HCEC 1CT (cell line): ENCODE measurements around the gene RANBP2.
"Not testable (repeated sequence)": the region's sequence is repeated elsewhere in the genome, so short reads cannot be mapped to it uniquely, and the experiment has no call there.

Experiments
- DNase-seq: peaks from one replicate; pipeline ENCODE4 v3.0.0-alpha.2; 2017

RANBP2 gene

DNA sequence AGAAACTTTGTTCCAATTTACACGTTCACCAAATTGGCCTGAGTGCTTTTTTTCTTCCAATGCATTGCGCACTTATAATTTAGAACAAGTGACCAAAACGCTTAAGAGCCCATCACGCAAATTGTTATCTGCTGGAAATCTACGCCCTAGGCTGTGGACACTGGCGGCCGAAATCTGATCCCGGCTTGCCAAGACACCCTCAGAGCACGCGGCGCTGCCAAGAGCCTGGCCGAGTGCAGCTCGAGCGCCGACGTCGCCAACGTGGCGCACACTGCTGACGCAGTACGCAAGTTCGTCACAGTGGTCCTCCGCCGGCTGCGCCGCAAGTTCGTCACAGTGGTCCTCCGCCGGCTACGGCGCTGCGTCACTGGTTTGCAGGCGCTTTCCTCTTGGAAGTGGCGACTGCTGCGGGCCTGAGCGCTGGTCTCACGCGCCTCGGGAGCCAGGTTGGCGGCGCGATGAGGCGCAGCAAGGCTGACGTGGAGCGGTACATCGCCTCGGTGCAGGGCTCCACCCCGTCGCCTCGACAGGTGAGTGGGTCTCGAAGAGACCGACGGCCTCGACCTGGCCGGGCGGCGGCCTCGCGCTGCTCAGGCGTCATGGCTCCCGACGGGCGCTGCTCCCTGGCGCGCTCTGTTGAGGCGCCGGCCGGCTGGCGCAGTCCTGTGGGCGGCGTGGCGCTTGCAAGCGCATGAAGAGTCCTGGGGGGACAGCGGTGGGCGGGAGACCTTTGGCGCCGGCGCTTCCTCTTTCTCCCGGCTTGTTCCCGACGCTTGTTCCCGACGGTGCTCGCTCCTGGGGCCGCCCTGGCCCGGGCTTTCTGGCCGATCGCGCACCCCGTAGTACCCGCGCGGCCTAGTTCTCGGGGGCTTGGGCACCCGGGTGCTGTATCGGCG is at the start of gene RANBP2:
TSS of gene RANBP2 (plus strand) at position 334 of the 896 bp plus-strand sequence. CDS start at position 459, 125 bp downstream.
- DNase-seq: peak; percentile 98

DNA sequence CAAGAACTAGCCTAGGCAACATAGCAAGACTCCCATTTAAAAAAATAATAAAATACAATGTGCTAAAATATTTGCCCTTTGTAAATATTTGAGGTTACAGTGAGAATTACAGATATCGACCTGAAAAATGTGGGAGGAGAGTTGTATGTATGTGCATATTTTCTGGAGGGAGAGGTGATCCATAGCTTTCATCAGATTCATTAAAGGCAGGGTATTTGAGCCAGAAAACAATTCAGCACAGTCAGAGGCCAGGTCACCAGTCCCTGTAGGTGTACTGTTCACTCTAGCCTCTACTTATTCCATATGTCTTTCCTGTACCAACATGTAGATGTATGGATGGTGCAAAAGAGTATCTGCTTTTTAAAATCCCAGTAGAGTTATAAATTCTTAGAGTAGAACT is 49.0 kb upstream of the RANBP2 start:
- DNase-seq: not testable (repeated sequence)

DNA sequence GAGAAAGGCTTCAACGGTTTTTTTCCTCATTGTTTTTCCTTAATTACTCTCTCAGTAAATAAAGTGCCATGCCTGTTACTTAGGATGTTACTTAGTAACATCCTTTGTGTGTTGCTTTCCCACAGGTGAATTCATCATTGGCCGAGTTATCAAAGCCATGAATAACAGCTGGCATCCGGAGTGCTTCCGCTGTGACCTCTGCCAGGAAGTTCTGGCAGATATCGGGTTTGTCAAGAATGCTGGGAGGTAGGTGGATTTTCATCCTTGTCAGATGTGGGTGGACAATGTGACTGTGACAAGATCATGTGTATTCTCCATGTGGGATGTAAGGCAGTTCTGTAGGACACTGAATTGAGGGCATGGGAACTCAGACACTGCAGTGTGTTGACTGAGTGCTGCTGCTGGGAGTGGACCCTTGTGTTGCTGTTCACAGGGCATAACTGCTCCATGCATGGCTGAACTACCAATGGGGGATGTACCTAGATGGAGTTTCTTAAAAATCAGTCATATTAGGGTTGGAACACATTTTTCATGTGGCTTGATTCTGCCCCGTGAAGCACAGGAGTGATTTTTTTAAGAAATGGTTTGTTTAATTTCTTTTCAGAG is 47.0 kb upstream of the RANBP2 start:
- not testable (repeated sequence) for DNase-seq

DNA sequence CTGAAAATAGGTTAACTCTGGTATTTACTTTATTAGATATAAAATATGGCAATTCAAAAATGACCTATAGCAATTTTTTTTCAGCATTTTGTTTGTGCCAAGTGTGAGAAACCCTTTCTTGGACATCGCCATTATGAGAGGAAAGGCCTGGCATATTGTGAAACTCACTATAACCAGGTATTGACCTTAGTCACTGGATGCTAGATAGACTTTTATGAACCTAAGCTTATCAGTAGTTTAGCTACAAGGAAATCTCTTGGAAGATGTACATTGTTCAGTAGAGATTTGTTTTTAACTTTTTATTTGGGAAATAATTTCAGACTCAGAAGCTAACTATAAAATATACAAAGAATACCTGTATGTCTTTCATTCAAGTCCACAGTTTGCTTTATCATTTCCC is 42.8 kb upstream of the RANBP2 start:
- not testable (repeated sequence) for DNase-seq

DNA sequence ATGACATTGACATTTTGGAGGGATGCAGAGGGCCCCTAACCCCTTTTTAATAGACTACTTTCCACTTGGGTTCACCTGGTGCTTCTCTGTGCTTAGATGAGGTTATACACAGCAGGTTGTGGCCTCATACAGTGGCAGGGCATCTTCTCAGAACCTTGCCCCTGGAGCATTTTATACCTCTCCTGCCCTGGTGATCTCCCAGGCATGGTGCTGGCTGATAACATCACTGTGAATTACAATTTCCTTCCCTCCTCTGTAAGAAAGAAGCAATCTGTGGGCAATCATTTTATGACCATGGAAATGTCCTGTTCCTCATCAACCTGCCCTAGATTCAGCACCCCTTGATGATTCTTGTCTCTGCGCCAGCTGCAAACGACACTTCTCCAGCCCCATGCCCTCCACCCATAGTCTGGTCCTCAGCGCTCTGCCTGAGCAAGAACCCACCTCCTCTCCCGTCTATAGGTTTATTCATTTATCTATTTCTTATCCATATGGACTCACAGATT is 42.0 kb upstream of the RANBP2 start:
- not testable (repeated sequence) for DNase-seq

DNA sequence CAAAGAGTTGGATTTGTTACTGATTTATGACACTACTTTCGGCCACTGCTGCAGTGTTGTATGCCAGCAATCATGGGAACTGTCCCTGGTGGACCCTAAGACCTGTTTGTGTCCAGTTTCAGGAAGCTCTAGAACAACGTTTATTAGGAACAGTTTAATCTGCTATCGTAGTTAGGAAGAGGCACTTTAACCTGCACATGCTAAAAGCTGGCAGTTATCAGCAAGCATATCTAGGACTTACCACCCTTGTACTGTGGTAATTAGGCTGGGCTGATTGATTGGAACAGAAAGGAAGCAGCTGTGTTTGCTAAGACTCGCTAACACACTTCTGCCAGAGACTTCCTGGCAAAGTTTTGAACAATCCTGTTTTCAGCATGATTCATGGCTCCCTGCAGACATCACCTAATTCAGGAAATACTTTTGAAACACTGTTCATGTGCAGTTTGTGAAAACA is 41.1 kb upstream of the RANBP2 start:
- peak; percentile 40 for DNase-seq

DNA sequence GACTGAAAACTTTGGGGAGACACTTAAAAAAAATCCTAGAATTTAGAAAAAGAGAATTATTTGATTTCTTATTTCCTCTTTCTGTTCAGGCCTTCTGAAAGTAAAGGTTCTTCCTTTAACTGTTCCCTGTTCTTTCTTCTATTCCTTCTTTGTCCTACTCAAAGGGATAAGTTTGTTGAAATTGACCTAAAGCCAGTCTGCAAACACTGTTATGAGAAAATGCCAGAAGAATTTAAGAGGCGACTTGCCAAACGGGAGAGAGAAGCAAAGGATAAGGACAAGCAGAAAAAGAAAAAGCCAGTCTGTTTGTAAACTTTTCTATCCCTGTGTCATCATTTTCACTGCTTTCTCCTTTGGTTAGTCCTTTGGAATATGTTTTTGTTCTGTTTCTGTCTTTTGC is 38.5 kb upstream of the RANBP2 start:
- DNase-seq: not testable (repeated sequence)

DNA sequence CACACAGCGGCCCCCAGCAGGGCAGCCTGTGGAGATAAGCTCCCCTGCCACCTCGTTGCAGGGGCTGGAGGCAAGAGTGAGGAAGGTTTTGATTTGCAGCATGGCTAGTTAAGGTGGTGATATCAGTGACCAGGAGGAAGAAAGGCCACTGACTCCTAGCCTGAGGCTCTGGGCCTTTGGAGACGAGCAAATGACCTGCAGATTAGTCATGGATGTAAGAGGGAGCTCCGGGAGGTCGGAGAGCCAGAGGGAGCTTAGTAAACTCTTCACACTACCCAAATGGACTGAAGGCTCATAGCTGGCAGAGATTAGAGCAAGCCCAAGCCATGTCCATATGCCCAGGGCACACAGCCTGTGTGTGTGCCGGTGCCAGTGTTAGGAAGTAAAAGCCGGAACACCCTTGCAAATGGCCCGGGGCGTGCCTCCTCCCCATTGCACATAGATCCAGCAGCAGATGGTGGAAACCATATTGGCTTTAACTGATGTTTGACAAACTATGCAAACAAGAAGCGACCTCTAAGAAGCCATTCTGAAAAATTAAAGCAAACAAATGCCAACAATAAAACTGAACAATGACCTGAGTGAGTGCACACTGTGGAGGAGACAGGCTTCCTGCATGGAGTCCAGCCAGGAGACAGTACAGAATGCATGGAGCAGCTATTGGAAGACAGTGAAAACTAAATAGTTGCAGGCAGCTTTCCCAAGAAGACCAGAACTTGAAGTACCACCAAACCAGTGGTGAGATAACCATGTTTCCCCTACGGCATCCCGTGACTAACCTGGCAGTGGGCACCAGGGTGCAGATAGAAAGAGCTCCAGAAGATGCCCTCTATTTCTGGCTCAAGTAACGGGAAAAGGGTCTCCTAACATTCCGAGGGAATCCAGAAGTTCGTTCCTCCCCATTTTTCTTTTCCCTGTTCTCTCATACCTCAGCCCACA is 30.2 kb upstream of the RANBP2 start:
- DNase-seq: not testable (repeated sequence)

DNA sequence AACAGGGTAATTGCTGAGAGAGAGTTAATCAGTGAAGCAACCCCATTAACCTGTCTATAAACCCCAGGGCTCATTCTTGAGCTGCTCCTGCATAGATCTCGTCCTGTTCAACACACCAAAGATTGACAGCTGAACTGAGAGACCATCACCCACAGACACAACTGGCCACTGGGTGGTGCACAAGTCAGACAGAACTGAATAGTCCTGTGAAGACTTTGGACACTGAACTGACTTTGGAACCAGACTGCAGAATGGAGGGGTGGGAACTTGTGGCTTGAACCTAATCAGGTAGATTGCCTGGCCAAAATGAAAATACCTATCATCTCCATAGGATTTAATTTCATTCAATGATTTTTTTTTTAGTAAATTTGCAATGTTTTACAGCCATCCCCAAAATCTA is 29.3 kb upstream of the RANBP2 start:
- DNase-seq: not testable (repeated sequence)

DNA sequence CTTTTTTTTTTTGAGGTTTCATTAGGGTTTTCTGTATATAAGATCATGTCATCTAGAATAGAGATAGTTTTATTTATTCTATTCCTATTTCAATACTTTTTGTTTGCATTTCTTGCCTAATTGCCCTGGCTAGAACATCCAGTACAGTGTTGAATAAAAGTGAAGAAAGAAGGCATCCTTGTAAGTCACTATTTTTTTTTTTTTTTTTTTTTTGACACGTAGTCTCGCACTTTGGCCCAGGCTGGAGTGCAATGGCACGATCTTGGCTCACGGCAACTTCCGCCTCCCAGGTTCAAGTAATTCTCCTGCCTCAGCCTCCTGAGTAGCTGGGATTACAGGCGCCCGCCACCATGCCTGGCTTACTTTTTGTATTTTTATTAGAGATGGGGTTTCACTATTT is 27.8 kb upstream of the RANBP2 start:
- no peak for DNase-seq

DNA sequence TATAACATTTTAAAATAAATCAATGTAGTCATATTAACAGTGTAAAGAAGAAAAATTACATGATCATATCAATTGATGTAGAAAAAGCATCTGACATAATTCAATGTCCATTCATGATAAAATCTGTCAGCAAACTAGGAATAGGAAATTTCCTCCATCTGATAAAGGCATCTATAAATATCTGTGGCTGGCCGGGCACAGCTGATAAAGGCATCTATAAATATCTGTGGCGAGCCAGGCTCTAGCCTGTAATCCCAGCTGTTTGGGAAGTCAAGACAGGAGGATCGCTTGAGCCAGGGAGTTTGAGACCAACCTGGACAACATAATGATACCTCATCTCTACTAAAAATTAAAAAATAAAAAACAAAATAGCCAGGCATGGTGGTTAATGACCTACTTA is 18.1 kb upstream of the RANBP2 start:
- no peak for DNase-seq

DNA sequence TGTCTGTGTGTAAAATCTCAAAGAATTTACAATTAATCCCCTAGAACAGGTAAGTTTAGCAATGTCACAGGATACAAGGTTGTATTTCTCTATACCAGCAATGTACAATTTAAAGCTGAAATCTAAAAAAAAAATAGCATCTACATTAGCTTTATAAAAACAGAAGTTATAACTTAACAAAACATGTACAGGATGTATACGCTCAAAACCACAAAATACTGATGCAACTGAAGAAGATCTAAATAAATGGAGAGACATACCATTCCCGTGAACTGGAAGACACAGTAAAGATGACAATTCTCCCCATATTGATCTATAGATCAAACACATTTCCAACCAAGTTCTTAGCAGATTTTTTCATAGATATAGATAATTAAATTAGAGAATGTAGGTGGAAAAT is 17.5 kb upstream of the RANBP2 start:
- DNase-seq: no peak

DNA sequence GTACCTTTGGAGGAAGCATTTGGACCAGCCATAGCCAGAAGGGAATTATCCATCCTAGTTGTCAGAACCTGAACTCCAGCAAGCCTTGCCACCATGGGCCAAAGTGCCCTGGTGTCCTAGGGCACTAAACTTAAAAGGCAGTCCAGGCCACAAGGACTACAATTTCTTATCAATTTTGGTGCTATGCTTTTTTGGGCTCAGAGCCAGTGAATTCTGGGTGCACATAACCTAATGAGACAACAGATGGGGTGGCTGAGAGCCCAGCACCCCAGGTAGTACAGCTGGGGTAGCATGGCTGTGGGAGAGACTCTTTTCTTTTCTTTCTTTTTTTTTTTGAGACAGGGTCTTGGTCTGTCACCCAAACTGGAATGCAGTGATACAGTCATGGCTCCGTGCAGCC is 14.4 kb upstream of the RANBP2 start:
- no peak for DNase-seq

DNA sequence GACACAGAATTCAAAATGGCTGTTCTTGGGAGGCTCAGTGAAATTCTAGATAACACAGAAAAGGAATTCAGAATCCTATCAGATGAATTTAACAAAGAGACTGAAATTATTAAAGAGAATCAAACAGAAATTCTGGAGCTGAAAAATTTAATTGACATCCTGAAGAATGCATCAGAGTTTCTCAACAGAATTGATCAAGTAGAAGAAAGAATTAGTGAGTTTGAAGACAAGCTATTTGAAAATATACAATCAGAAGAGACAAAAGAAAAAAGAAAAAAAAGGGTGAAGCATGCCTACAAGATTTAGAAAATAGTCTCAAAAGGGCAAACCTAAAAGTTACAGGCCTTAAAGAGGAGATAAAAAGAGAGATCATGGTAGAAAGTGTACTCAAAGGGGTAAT is 12.0 kb upstream of the RANBP2 start:
- DNase-seq: no peak

DNA sequence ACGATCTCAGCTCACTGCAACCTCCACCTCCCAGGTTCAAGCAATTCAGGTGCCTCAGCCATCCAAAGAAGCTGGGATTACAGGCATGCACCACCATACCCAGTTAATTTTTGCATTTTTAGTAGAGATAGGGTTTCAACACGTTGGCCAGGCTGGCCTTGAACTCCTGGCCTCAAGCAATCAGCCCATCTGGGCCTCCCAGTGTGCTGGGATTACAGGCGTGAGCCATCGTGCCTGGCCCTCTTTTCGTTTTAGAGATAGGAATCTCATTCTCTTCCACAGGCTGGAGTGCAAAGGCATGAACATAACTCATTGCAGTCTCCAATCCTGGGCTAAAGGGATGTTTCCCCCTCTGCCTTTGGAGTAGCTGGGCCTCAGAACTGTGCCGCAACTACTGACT is 2.3 kb upstream of the RANBP2 start:
- DNase-seq: not testable (repeated sequence)

DNA sequence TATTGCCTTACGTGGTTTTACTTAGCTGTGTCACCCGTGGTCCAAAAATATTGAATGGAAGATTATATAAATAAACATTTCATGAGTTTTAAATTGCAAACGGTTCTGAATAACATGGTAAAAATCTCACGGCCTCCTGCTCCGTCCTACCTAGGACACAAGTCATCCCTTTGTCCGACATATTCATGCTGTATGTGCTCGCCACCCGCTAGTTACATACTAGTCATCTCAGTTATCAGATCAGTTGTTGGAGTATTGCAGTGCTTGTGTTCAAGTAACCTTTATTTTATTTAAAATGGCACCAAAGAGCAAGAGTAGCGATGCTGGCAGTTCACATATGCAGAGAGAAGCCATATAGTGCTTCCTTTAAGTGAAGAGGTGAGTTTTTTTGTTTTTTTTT is 6.8 kb downstream of the RANBP2 start:
- DNase-seq: not testable (repeated sequence)

DNA sequence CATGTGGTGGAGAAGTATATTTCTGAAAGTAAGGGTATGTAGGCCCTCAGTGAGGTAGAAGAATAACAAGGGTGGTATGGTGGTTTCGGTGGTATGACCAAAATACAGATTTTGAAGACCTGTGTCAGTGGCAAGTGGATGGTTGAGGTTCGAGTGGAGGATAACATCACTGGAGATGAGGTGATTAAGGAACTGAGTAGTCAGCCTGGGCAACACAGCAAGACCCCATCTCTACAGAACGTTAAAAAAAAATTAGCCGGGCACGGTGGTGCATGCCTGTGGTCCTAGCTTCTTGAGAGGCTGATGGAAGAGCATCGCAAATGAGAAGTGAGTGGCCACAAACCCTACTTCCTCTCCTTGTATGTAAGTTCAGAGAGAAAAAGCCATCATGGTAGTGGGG is 15.4 kb downstream of the RANBP2 start:
- DNase-seq: not testable (repeated sequence)

DNA sequence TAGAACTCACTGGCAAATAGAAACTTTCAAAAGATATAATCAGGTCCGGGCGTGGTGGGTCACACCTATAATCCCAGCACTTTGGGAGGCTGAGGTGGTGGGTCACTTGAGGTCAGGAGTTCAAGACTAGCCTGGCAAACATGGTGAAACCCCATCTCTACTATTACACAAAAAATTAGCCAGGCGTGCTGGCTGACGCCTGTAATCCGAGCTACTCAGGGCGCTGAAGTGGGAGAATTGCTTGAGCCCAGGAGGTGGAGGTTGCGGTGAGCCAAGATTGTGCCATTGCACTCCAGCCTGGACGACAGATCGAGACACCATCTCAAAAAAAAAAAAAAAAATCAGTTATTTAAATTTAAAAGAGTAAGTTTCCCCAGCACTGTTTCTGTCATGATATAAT is 38.7 kb downstream of the RANBP2 start:
- not testable (repeated sequence) for DNase-seq

DNA sequence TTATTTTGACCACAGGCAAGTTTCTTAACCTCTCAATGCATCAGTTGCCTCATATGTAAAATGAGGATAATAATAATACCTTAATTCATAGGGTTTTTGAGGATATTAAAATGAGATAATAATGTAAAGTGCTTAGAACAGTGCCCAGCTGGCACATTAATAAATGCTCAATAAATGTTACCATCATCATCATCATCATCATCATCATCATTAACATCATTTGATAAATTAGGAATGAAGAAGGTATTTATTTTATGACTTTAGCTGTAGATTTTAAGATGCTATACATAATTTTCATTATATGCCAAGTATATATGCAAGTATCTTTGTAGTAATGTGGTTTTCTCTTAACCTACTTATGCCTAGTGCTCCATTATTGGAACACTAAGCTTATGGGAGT is 43.3 kb downstream of the RANBP2 start:
- DNase-seq: not testable (repeated sequence)

DNA sequence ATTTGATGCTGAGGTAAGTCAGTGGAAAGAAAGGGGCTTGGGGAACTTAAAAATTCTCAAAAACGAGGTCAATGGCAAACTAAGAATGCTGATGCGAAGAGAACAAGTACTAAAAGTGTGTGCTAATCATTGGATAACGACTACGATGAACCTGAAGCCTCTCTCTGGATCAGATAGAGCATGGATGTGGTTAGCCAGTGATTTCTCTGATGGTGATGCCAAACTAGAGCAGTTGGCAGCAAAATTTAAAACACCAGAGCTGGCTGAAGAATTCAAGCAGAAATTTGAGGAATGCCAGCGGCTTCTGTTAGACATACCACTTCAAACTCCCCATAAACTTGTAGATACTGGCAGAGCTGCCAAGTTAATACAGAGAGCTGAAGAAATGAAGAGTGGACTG is 47.4 kb downstream of the RANBP2 start:
- DNase-seq: not testable (repeated sequence)

DNA sequence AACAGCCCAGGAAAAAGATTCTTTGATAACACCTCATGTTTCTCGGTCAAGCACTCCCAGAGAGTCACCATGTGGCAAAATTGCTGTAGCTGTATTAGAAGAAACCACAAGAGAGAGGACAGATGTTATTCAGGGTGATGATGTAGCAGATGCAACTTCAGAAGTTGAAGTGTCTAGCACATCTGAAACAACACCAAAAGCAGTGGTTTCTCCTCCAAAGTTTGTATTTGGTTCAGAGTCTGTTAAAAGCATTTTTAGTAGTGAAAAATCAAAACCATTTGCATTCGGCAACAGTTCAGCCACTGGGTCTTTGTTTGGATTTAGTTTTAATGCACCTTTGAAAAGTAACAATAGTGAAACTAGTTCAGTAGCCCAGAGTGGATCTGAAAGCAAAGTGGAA is 48.6 kb downstream of the RANBP2 start:
- DNase-seq: not testable (repeated sequence)

DNA sequence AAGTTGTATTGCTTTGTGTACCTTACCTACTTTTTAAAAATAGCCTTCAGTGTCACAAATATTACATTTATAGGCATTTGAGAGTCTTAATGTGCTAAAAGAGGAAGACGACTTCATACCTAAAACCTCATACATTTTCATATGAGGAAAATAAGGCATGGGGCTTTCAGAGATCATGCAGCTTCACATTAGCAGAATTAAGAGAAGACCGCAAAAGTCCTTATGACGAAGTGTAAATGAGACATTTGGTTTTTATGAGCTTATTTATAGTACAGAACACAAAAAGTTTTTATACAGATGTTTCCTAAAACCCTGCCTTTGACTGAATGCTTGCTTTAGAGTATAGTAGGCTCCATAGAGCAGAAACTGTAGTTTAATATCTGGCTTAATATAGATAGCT is 57.2 kb downstream of the RANBP2 start:
- DNase-seq: no peak

DNA sequence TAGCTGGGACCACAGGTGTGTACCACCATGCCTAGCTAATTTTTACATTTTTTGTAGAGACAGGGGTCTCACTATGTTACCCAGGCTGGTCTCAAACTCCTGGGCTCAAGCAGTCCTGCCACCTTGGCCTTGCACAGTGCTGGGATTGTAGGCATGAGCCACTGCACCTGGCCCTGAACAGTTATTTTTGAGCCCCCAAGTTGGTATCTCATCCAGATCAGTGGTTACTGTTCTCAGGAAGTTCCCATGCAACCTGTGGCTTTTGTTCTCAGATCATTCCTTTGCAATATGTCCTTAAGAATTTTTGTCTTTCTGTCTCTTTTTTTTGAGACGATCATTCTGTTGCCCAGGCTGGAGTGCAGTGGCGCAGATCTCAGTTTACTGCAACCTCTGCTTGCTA is 59.6 kb downstream of the RANBP2 start:
- no peak for DNase-seq
